A673 (cell line): ENCODE results near the gene MARCO.

Experiments used
- CTCF ChIP-seq: fragments of 300-800, 200-600 bp; sonication (generic); conservative IDR thresholded peaks from 2 replicates; pipeline ENCODE4 v1.5.1; 2017; ENCODE audit warnings: low read depth, mild to moderate bottlenecking, antibody characterized with exemption, low read length, moderate library complexity, mixed read lengths
- EZH2 ChIP-seq: fragments of 200-600 bp; sonication (generic); IDR thresholded peaks from 2 replicates; pipeline ENCODE4 v1.6.1; 2017; ENCODE audit warnings: borderline replicate concordance, low read depth, mild to moderate bottlenecking, mixed read lengths, antibody characterized with exemption, low read length; ENCODE audit not compliant: poor library complexity, severe bottlenecking

- TF ChIP-seq CTCF = no peak
- TF ChIP-seq EZH2 = no peak
Observed at GRCh38 chr2:118914721-118915453, 27.1 kb upstream of the MARCO start.
